IMR-90 (cell line): ENCODE results near the gene CDKN2A. TPM values are rescaled to one million over a fixed set of nuclear protein-coding genes. Genes with fewer than 3 reads are reported as not detected.

Experiments used
- ATAC-seq: fragments of 200-7000 bp; cut with Tn5 transposase; 2 replicates; pipeline ENCODE4 v1.9.1; 2020; ENCODE audit warnings: low read depth, mild to moderate bottlenecking, moderate library complexity
- BruUV-seq: library from RNA; stranded (reverse); fragments of 400-500 nt; replicated peaks from 2 replicates; lab custom pipeline; 2021; lab: Mats Ljungman, UMichigan
- CTCF ChIA-PET: fragments of 300-600 bp; formaldehyde crosslinking; extraction: SDS; loops from one replicate; lab custom pipeline; 2021; ENCODE audit warnings: antibody characterized with exemption; lab: Yijun Ruan, JAX
- POLR2A ChIA-PET: fragments of 300-600 bp; sonication (Branson Sonifier 250); formaldehyde crosslinking; loops from one replicate; lab custom pipeline; 2022; ENCODE audit warnings: antibody characterized with exemption; ENCODE audit not compliant: unreplicated experiment; lab: Charles Lee
- DNase-seq: peaks from one replicate; pipeline ENCODE4 v3.0.0; 2013
- H2AFZ ChIP-seq: replicated peaks from 2 replicates; pipeline ENCODE3; 2013; ENCODE audit warnings: low read length, mild to moderate bottlenecking; ENCODE audit not compliant: poor library complexity
- H2AK5ac ChIP-seq: 2 replicates; pipeline ENCODE4 v1.6.1; 2013; ENCODE audit warnings: low read depth, low read length, inconsistent platforms
- H2AK9ac ChIP-seq: replicated peaks from 2 replicates; pipeline ENCODE3; 2013; ENCODE audit warnings: mild to moderate bottlenecking, low read depth, low read length, moderate library complexity; ENCODE audit not compliant: poor library complexity
- H2BK120ac ChIP-seq: 2 replicates; pipeline ENCODE4 v1.6.1; 2013; ENCODE audit warnings: low read depth, low read length, inconsistent platforms
- H2BK15ac ChIP-seq: 3 replicates; pipeline ENCODE4 v1.6.1; 2013; ENCODE audit warnings: low read depth, low read length, inconsistent platforms
- H2BK20ac ChIP-seq: 2 replicates; pipeline ENCODE4 v1.6.1; 2013; ENCODE audit warnings: low read depth, mild to moderate bottlenecking, inconsistent platforms, low read length, moderate library complexity
- H2BK5ac ChIP-seq: 2 replicates; pipeline ENCODE4 v1.6.1; 2013; ENCODE audit warnings: mild to moderate bottlenecking, low read depth, low read length, inconsistent platforms; ENCODE audit not compliant: poor library complexity, severe bottlenecking
- H3K14ac ChIP-seq: replicated peaks from 2 replicates; pipeline ENCODE4 v1.6.1; 2013; ENCODE audit warnings: low read depth, low read length, inconsistent platforms
- H3K18ac ChIP-seq: 2 replicates; pipeline ENCODE4 v1.6.1; 2013; ENCODE audit warnings: low read depth, low read length, control low read depth
- H3K23ac ChIP-seq: 2 replicates; pipeline ENCODE4 v1.6.1; 2013; ENCODE audit warnings: low read depth, low read length, inconsistent platforms
- H3K27ac ChIP-seq: 2 replicates; pipeline ENCODE4 v1.5.1; 2013; ENCODE audit warnings: mild to moderate bottlenecking, control low read depth, low read length; ENCODE audit not compliant: insufficient read depth
- H3K27me3 ChIP-seq: 2 replicates; pipeline ENCODE4 v1.6.1; 2013; ENCODE audit warnings: low read length; ENCODE audit not compliant: control insufficient read depth, insufficient read depth
- H3K36me3 ChIP-seq: 2 replicates; pipeline ENCODE4 v1.6.1; 2013; ENCODE audit warnings: low read length, mixed read lengths; ENCODE audit not compliant: control insufficient read depth, insufficient read depth
- H3K4ac ChIP-seq: 2 replicates; pipeline ENCODE4 v1.6.1; 2013; ENCODE audit warnings: low read depth, low read length, inconsistent platforms
- H3K4me1 ChIP-seq: 2 replicates; pipeline ENCODE4 v1.6.1; 2013; ENCODE audit warnings: low read length, mixed read lengths; ENCODE audit not compliant: control insufficient read depth, insufficient read depth
- H3K4me2 ChIP-seq: 2 replicates; pipeline ENCODE4 v1.6.1; 2013; ENCODE audit warnings: low read depth, mild to moderate bottlenecking, control low read depth, low read length, moderate library complexity
- H3K4me3 ChIP-seq: 2 replicates; pipeline ENCODE4 v1.5.1; 2013; ENCODE audit warnings: low read depth, mild to moderate bottlenecking, control low read depth, low read length, moderate library complexity; ENCODE audit not compliant: insufficient read depth
- H3K56ac ChIP-seq: 2 replicates; pipeline ENCODE4 v1.6.1; 2013; ENCODE audit warnings: low read length, inconsistent platforms; ENCODE audit not compliant: insufficient read depth; ENCODE audit errors: extremely low read depth
- H3K79me1 ChIP-seq, 2 experiments: 2 replicates each; pipeline ENCODE4 v1.6.1; 2013; ENCODE audit warnings: low read length in 2 of 2, inconsistent platforms in 1 of 2, low read depth in 1 of 2
- H3K9ac ChIP-seq: 2 replicates; pipeline ENCODE4 v1.6.1; 2013; ENCODE audit warnings: low read depth, low read length, control low read depth
- H3K9me1 ChIP-seq: 2 replicates; pipeline ENCODE4 v1.6.1; 2013; ENCODE audit warnings: low read length, inconsistent platforms; ENCODE audit not compliant: insufficient read depth
- H3K9me3 ChIP-seq: 2 replicates; pipeline ENCODE4 v1.6.1; 2013; ENCODE audit warnings: low read length; ENCODE audit not compliant: control insufficient read depth, insufficient read depth
- H4K20me1 ChIP-seq: 2 replicates; pipeline ENCODE4 v1.6.1; 2013; ENCODE audit warnings: low read length, inconsistent platforms; ENCODE audit not compliant: insufficient read depth
- H4K5ac ChIP-seq: 2 replicates; pipeline ENCODE4 v1.6.1; 2013; ENCODE audit warnings: mild to moderate bottlenecking, low read depth, low read length, control low read depth
- H4K8ac ChIP-seq, 2 experiments: 2 replicates each; pipeline ENCODE4 v1.6.1; 2013; ENCODE audit warnings: low read depth in 2 of 2, low read length in 2 of 2, control low read depth in 1 of 2, inconsistent platforms in 1 of 2
- H4K91ac ChIP-seq: 2 replicates; pipeline ENCODE4 v1.6.1; 2013; ENCODE audit warnings: low read depth, low read length, inconsistent platforms; ENCODE audit not compliant: insufficient read depth
- CEBPB ChIP-seq: IDR thresholded peaks from 2 replicates; pipeline ENCODE4 v1.6.1; 2012; ENCODE audit warnings: low read depth, low read length, improper control_type of control experiment
- CHD1 ChIP-seq: IDR thresholded peaks from 2 replicates; pipeline ENCODE4 v1.6.1; 2012; ENCODE audit warnings: low read depth, low read length, improper control_type of control experiment
- MAZ ChIP-seq: IDR thresholded peaks from 2 replicates; pipeline ENCODE4 v1.6.1; 2012; ENCODE audit warnings: low read depth, mild to moderate bottlenecking, low read length, improper control_type of control experiment, moderate library complexity, borderline replicate concordance
- MXI1 ChIP-seq: IDR thresholded peaks from 2 replicates; pipeline ENCODE4 v1.6.1; 2012; ENCODE audit warnings: low read depth, mild to moderate bottlenecking, low read length, moderate library complexity, borderline replicate concordance
- WGBS, 2 experiments: methylation state at CpG; one replicate each; pipeline versions ENCODE4 v1.1.5 to v1.1.7; 2013; ENCODE audit warnings: missing lambda C conversion rate in 2 of 2; ENCODE audit not compliant: insufficient read length in 1 of 2; ENCODE audit errors: extremely low coverage in 2 of 2; 5-methylcytosine and 5-hydroxymethylcytosine counted together
- dilution Hi-C: fragments of 300-500 bp; cut with HindIII; formaldehyde crosslinking; loops from one replicate; pipeline ENCODE4 v1.14.3; 2018; ENCODE audit warnings: low sequenced_read_pairs; ENCODE audit not compliant: unreplicated experiment
- in situ Hi-C: fragments of 300-500 bp; cut with MboI; formaldehyde crosslinking; loops from 3 replicates; pipeline ENCODE4 v1.14.3; 2019; ENCODE audit warnings: low sequenced_read_pairs, inconsistent platforms, mixed read lengths
- intact Hi-C: fragments of 100-400 bp; cut with micrococcal nuclease; formaldehyde crosslinking; loops from 2 replicates; pipeline ENCODE4 v1.10.0; 2022
- polyA plus RNA-seq, 3 experiments: library from polyadenylated mRNA; depleted of rRNA; stranded (reverse); fragments of >200 nt; gene quantifications; 2 replicates each; pipeline ENCODE4 v1.2.3, GENCODE V29; 2012; ENCODE audit warnings: low replicate concordance in 1 of 3
- total RNA-seq: library from RNA; depleted of rRNA; stranded (reverse); fragments of >200 nt; gene quantifications from 2 replicates; pipeline ENCODE4 v1.2.3, GENCODE V29; 2012

CDKN2A gene
- total and polyA plus RNA-seq, 2 of the 4 experiments (the other 2 are of a cell fraction): 11.3 to 75.3 TPM

DNA sequence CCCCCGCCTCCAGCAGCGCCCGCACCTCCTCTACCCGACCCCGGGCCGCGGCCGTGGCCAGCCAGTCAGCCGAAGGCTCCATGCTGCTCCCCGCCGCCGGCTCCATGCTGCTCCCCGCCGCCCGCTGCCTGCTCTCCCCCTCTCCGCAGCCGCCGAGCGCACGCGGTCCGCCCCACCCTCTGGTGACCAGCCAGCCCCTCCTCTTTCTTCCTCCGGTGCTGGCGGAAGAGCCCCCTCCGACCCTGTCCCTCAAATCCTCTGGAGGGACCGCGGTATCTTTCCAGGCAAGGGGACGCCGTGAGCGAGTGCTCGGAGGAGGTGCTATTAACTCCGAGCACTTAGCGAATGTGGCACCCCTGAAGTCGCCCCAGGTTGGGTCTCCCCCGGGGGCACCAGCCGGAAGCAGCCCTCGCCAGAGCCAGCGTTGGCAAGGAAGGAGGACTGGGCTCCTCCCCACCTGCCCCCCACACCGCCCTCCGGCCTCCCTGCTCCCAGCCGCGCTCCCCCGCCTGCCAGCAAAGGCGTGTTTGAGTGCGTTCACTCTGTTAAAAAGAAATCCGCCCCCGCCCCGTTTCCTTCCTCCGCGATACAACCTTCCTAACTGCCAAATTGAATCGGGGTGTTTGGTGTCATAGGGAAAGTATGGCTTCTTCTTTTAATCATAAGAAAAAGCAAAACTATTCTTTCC, 19.3 kb downstream of the CDKN2A start:
- peak; percentile 94 for TF ChIP-seq MXI1
- peak; percentile 69; the same call in 1 of the 2 replicates for TF ChIP-seq MAZ
- TF ChIP-seq CEBPB: no peak
- TF ChIP-seq CHD1: no peak
- dilution Hi-C loops: no loop called here
- Histone ChIP-seq H3K23ac (no peak overlapping the region), H3K4ac (no peak overlapping the region), H3K27ac (peak overlapping the region; percentile 45), H3K9me1 (no peaks in the 10 kb centered on the region), H3K36me3 (peaks cover 7% of the 10 kb centered on the region; the same call in 1 of the 2 replicates), H4K91ac (peak overlapping the region; percentile 66; the same call in 1 of the 2 replicates), H3K4me3 (peak overlapping the region; percentile 75), H3K79me1 (no peaks in the 10 kb centered on the region), H2AK9ac (peak overlapping the region; percentile 43), H3K4me2 (peak overlapping the region; percentile 90), H4K20me1 (peaks cover 3% of the 10 kb centered on the region; the same call in 1 of the 2 replicates), H4K5ac (no peak overlapping the region), H3K14ac (0 out of 2 replicates have a peak overlapping the region, but pooled peaks have one; percentile 31), H3K27me3 (peaks cover 55% of the 10 kb centered on the region), H3K18ac (peak overlapping the region; percentile 20), H3K9me3 (peaks cover 7% of the 10 kb centered on the region; the same call in 1 of the 2 replicates), H2BK120ac (peak overlapping the region; percentile 37; the same call in 1 of the 2 replicates), H2BK15ac (no peak overlapping the region), H2BK20ac (no peak overlapping the region), H2AFZ (peak overlapping the region; percentile 88), H3K4me1 (no peaks in the 10 kb centered on the region), H4K8ac (peak overlapping the region in 1 of 2 experiments; percentile 39; a peak in 1 of 4 replicates), H3K9ac (peak overlapping the region; percentile 62), H2BK5ac (no peak overlapping the region), H3K56ac (no peak overlapping the region; the same call in 1 of the 2 replicates), H2AK5ac (no peak overlapping the region)
- WGBS, 2 experiments: 2% methylated on average over 25 of the region's 51 CpGs; no CpG with 5 or more reads in 1 of the 2 experiments
- ChIA-PET POLR2A (no interaction called here), CTCF (no interaction called here)
- no TSS peak for BruUV-seq
- DNase-seq (peak; percentile 57), ATAC-seq (peak; percentile 87)
- in situ Hi-C loops: loop anchor here (25.0 kb wide), 1 partner anchor 388 kb away; no protein-coding TSS in a partner anchor
- intact Hi-C loops: loop anchor here (1.0 kb wide), 1 partner anchor 265 kb away; no protein-coding TSS in a partner anchor
